ENCODE measurements around the gene NAV3. TPM values are rescaled to one million over a fixed set of nuclear protein-coding genes. Genes with fewer than 3 reads are reported as not detected.

Gene NAV3
- polyA plus RNA-seq, 1 donor from 2014 or later: 36.9 TPM

GRCh38 chr12:77808534-77808933 is 22.2 kb upstream of the NAV3 start:
- Histone ChIP-seq H2AFZ (ENCODE audit: low read depth, low read length) (no peak overlapping the region), H3K9me2 (ENCODE audit: insufficient read depth, low read length) (no peaks in the 10 kb centered on the region), H3K9ac (ENCODE audit: low read length) (no peak overlapping the region), H3K27me3 (ENCODE audit: insufficient read depth, low read depth, low read length) (no peaks in the 10 kb centered on the region), H3K4me2 (ENCODE audit: low read length) (no peak overlapping the region), H3K36me3 (ENCODE audit: insufficient read depth, low read length) (no peaks in the 10 kb centered on the region), H3K9me3 (ENCODE audit: low read length) (peaks cover under 1% of the 10 kb centered on the region), H3K79me2 (replicated peaks; ENCODE audit: insufficient read depth, low read length) (no peaks in the 10 kb centered on the region), H3K27ac (ENCODE audit: low read length) (no peak overlapping the region), H3K4me3 (ENCODE audit: low read length) (no peak overlapping the region), H3F3A (ENCODE audit: insufficient read depth, low read length, poor library complexity, severe bottlenecking) (no peaks in the 10 kb centered on the region), H4K20me1 (ENCODE audit: insufficient read depth) (no peaks in the 10 kb centered on the region)
- TF ChIP-seq TAF1 (IDR thresholded peaks at IDR 0.05; ENCODE audit: low read depth) (no peak), RAD21 (conservative IDR thresholded peaks at IDR 0.05) (no peak), EP300 (conservative IDR thresholded peaks at IDR 0.05; ENCODE audit: poor library complexity, severe bottlenecking) (no peak), REST (IDR thresholded peaks at IDR 0.05; ENCODE audit: borderline replicate concordance) (no peak), SMC3 (conservative IDR thresholded peaks at IDR 0.05; ENCODE audit: poor library complexity) (no peak), EZH2 (IDR thresholded peaks at IDR 0.05; ENCODE audit: borderline replicate concordance, insufficient read depth, low read length, poor library complexity, severe bottlenecking) (no peak), CTCF (IDR thresholded peaks at IDR 0.05; ENCODE audit: poor library complexity, severe bottlenecking) (no peak)

GRCh38 chr12:77813558-77813957 is 17.1 kb upstream of the NAV3 start:
- TF ChIP-seq SMC3 (conservative IDR thresholded peaks at IDR 0.05; ENCODE audit: poor library complexity) (no peak), TAF1 (IDR thresholded peaks at IDR 0.05; ENCODE audit: low read depth) (no peak), RAD21 (conservative IDR thresholded peaks at IDR 0.05) (no peak), MXI1 (conservative IDR thresholded peaks at IDR 0.05; ENCODE audit: poor library complexity, severe bottlenecking) (no peak), REST (IDR thresholded peaks at IDR 0.05; ENCODE audit: borderline replicate concordance) (no peak), CTCF (IDR thresholded peaks at IDR 0.05; ENCODE audit: poor library complexity, severe bottlenecking) (no peak), EZH2 (IDR thresholded peaks at IDR 0.05; ENCODE audit: borderline replicate concordance, insufficient read depth, low read length, poor library complexity, severe bottlenecking) (no peak), EP300 (conservative IDR thresholded peaks at IDR 0.05; ENCODE audit: poor library complexity, severe bottlenecking) (no peak)
- Histone ChIP-seq H3K27me3 (ENCODE audit: insufficient read depth, low read depth, low read length) (no peaks in the 10 kb centered on the region), H4K20me1 (ENCODE audit: insufficient read depth) (no peaks in the 10 kb centered on the region), H2AFZ (ENCODE audit: low read depth, low read length) (no peak overlapping the region), H3F3A (ENCODE audit: insufficient read depth, low read length, poor library complexity, severe bottlenecking) (no peaks in the 10 kb centered on the region), H3K4me2 (ENCODE audit: low read length) (no peak overlapping the region), H3K79me2 (replicated peaks; ENCODE audit: insufficient read depth, low read length) (no peaks in the 10 kb centered on the region), H3K27ac (ENCODE audit: low read length) (no peak overlapping the region), H3K4me3 (ENCODE audit: low read length) (no peak overlapping the region), H3K9ac (ENCODE audit: low read length) (no peak overlapping the region), H3K9me2 (ENCODE audit: insufficient read depth, low read length) (no peaks in the 10 kb centered on the region), H3K9me3 (ENCODE audit: low read length) (no peaks in the 10 kb centered on the region), H3K36me3 (ENCODE audit: insufficient read depth, low read length) (no peaks in the 10 kb centered on the region)

Data from neural cell (in vitro differentiated cells).